ENCODE results near the gene KRTAP2-4. TPM values are rescaled to one million over a fixed set of nuclear protein-coding genes. Genes with fewer than 3 reads are reported as not detected.
"Not testable (repeated sequence)": the region's sequence is repeated elsewhere in the genome, so short reads cannot be mapped to it uniquely, and the experiment has no call there.

KRTAP2-4 gene
- total RNA-seq, 1 experiment from 2014 or later, result not detected

DNA sequence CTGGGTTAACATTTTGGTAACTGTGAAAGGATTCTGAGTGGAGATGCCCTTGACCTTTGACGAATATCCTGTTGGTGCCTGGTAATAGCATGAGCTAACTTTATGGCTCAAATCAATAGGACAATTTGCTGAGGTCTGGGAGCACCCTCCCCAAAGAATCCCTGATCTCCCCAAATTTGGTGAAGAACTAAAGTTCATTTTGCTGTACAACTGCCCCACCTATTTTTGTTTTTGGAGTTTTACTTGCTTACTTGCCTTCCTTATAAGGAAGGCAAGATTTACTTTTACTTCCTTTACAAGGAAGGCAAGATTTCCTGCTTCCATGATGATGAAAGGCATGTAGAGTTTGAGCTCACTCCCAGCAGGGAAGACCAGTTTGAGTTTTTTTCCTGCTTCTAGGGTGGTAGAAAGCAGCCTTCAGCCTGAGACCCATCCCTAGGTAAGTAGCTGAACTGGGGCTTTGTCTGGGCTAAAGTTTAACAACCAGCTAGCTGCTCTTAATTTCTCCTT is 42.3 kb upstream of the KRTAP2-4 start:
- intact Hi-C loops (cut with micrococcal nuclease; ENCODE audit: unreplicated experiment), result no loop called here
- H3K27me3 ChIP-seq (replicated peaks; ENCODE audit: insufficient read depth, low read depth, low read length, poor library complexity), result no peaks in the 10 kb centered on the region
- ChIA-PET POLR2A (ENCODE audit: low non-redundant PET) (no interaction called here), CTCF (no interaction called here)
- no peak for DNase-seq (ENCODE audit: low spot score)
- H3K9me3 ChIP-seq (ENCODE audit: low read depth, low read length, poor library complexity, severe bottlenecking), result no peaks in the 10 kb centered on the region
- no peaks in the 10 kb centered on the region for H3K36me3 ChIP-seq (ENCODE audit: insufficient read depth, low read length, poor library complexity, severe bottlenecking)
- no peak overlapping the region for H3K4me3 ChIP-seq (ENCODE audit: low read depth, low read length, poor library complexity, severe bottlenecking)
- H3K27ac ChIP-seq (ENCODE audit: low read depth, low read length, poor library complexity, severe bottlenecking), result no peak overlapping the region
- BruUV-seq (replicated peaks), result no TSS peak
- H3K4me1 ChIP-seq (ENCODE audit: insufficient read depth, low read length, poor library complexity, severe bottlenecking), result no peaks in the 10 kb centered on the region
- TF ChIP-seq, protein P1, sequence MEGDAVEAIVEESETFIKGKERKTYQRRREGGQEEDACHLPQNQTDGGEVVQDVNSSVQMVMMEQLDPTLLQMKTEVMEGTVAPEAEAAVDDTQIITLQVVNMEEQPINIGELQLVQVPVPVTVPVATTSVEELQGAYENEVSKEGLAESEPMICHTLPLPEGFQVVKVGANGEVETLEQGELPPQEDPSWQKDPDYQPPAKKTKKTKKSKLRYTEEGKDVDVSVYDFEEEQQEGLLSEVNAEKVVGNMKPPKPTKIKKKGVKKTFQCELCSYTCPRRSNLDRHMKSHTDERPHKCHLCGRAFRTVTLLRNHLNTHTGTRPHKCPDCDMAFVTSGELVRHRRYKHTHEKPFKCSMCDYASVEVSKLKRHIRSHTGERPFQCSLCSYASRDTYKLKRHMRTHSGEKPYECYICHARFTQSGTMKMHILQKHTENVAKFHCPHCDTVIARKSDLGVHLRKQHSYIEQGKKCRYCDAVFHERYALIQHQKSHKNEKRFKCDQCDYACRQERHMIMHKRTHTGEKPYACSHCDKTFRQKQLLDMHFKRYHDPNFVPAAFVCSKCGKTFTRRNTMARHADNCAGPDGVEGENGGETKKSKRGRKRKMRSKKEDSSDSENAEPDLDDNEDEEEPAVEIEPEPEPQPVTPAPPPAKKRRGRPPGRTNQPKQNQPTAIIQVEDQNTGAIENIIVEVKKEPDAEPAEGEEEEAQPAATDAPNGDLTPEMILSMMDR (conservative IDR thresholded peaks at IDR 0.05; ENCODE audit: low read depth, low read length), result no peak
- TF ChIP-seq EZH2 (IDR thresholded peaks at IDR 0.05; ENCODE audit: borderline replicate concordance, low read depth, low read length, poor library complexity, severe bottlenecking), result no peak

DNA sequence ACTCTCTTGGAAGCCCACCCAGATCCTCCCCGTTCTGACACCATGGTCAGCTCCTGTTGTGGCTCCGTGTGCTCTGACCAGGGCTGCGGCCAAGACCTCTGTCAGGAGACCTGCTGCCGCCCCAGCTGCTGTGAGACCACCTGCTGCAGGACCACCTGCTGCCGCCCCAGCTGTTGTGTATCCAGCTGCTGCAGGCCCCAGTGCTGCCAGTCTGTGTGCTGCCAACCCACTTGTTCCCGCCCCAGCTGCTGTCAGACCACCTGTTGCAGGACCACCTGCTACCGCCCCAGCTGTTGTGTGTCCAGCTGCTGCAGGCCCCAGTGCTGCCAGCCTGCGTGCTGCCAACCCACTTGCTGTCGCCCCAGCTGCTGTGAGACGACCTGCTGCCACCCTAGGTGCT is 39.7 kb upstream of the KRTAP2-4 start, which contains the start of gene KRTAP4-9:
KRTAP4-9 (plus strand) TSS at position 43 of the 400 bp plus-strand sequence; CDS start at position 43, 0 bp downstream.
- CTCF ChIA-PET; H3K36me3 ChIP-seq (ENCODE audit: insufficient read depth, low read length, poor library complexity, severe bottlenecking); H3K4me1 ChIP-seq (ENCODE audit: insufficient read depth, low read length, poor library complexity, severe bottlenecking); BruUV-seq (replicated peaks); H3K4me3 ChIP-seq (ENCODE audit: low read depth, low read length, poor library complexity, severe bottlenecking); H3K27me3 ChIP-seq (replicated peaks; ENCODE audit: insufficient read depth, low read depth, low read length, poor library complexity); intact Hi-C loops (cut with micrococcal nuclease; ENCODE audit: unreplicated experiment); H3K27ac ChIP-seq (ENCODE audit: low read depth, low read length, poor library complexity, severe bottlenecking); H3K9me3 ChIP-seq (ENCODE audit: low read depth, low read length, poor library complexity, severe bottlenecking); POLR2A ChIA-PET (ENCODE audit: low non-redundant PET): not testable (repeated sequence)
- peak; percentile 28 for DNase-seq (ENCODE audit: low spot score)

DNA sequence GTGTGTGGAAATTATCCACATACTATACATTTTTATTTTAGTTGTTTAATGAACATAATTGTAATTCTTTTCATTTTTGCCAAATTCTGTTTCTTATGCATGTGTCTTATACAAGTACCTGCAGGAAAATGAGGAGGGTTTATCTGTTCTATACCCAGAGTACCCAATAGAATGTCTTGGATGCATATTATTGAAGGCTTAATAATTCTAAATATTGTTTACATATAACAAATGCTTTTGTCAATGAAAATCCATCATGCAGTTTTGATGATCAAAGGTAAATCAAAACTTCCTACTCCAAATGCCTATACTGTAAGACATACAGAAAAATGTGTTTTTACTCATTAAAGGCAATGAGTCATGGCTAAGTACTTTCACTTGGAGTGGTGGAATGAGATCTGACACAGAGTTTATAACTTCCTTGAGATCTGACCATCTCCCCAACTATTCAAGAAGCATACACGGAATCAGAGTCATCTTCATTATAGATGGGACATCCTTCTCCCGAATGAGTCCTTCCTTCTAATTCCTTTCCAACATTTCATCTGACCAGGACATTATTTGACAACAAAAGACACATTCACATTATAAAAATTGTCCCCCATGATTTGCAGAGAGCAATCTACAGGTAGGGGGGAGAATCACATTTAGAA is 38.8 kb upstream of the KRTAP2-4 start:
- H3K27ac ChIP-seq (ENCODE audit: low read depth, low read length, poor library complexity, severe bottlenecking); H3K4me3 ChIP-seq (ENCODE audit: low read depth, low read length, poor library complexity, severe bottlenecking); H3K4me1 ChIP-seq (ENCODE audit: insufficient read depth, low read length, poor library complexity, severe bottlenecking); POLR2A ChIA-PET (ENCODE audit: low non-redundant PET); H3K36me3 ChIP-seq (ENCODE audit: insufficient read depth, low read length, poor library complexity, severe bottlenecking); H3K9me3 ChIP-seq (ENCODE audit: low read depth, low read length, poor library complexity, severe bottlenecking); CTCF ChIA-PET; BruUV-seq (replicated peaks); intact Hi-C loops (cut with micrococcal nuclease; ENCODE audit: unreplicated experiment); H3K27me3 ChIP-seq (replicated peaks; ENCODE audit: insufficient read depth, low read depth, low read length, poor library complexity): not testable (repeated sequence)
- DNase-seq (ENCODE audit: low spot score), result peak; percentile 20

DNA sequence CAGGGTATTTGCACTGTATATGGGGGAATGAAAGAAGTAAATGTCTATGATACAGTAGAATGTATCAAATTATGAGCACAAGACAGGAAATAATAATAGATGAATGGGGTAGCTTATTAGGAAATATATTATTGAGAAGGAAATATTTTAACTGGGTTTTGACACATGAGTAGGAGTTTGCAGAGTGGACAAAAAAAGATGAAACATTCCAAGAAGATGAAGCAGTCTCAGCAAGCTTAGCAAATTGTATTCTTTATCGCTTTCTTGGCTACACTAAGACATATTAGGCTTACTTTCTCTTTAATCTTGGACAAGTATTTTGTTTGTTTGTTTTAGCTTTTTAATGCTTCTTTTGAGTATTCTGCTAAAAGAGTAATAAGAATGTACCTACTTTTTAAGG is 38.2 kb upstream of the KRTAP2-4 start:
- no TSS peak for BruUV-seq (replicated peaks)

More for the DNA sequence above, 38.2 kb upstream of the KRTAP2-4 start:
- TF ChIP-seq, protein P1 (conservative IDR thresholded peaks at IDR 0.05; ENCODE audit: low read depth, low read length), result no peak
- no peak for TF ChIP-seq EZH2 (IDR thresholded peaks at IDR 0.05; ENCODE audit: borderline replicate concordance, low read depth, low read length, poor library complexity, severe bottlenecking)
- no peak overlapping the region for H3K4me3 ChIP-seq (ENCODE audit: low read depth, low read length, poor library complexity, severe bottlenecking)
- H3K4me1 ChIP-seq (ENCODE audit: insufficient read depth, low read length, poor library complexity, severe bottlenecking), result no peaks in the 10 kb centered on the region
- ChIA-PET POLR2A (ENCODE audit: low non-redundant PET) (no interaction called here), CTCF (no interaction called here)
- intact Hi-C loops (cut with micrococcal nuclease; ENCODE audit: unreplicated experiment), result no loop called here
- H3K27ac ChIP-seq (ENCODE audit: low read depth, low read length, poor library complexity, severe bottlenecking), result no peak overlapping the region
- no peaks in the 10 kb centered on the region for H3K27me3 ChIP-seq (replicated peaks; ENCODE audit: insufficient read depth, low read depth, low read length, poor library complexity)
- H3K36me3 ChIP-seq (ENCODE audit: insufficient read depth, low read length, poor library complexity, severe bottlenecking), result no peaks in the 10 kb centered on the region
- no peaks in the 10 kb centered on the region for H3K9me3 ChIP-seq (ENCODE audit: low read depth, low read length, poor library complexity, severe bottlenecking)
- no peak for DNase-seq (ENCODE audit: low spot score)
